Fibroblast of upper back skin (primary cell): ENCODE data around the gene PARVB.

Experiments used
- DNase-seq: peaks from one replicate; pipeline ENCODE4 v3.0.0-alpha.2; 2013

PARVB gene

GRCh38 chr22:44142421-44143104 lies 118.5 kb downstream of the PARVB start:
- DNase-seq = no peak

GRCh38 chr22:44143105-44143474 lies 119.0 kb downstream of the PARVB start:
- DNase-seq = no peak

- no peak for DNase-seq
These were observed 119.5 kb downstream of the PARVB start for GRCh38 chr22:44143579-44143978.

- no peak for DNase-seq
These were observed 120.0 kb downstream of the PARVB start for GRCh38 chr22:44144046-44144569.

- no peak for DNase-seq
These were observed 121.4 kb downstream of the PARVB start for GRCh38 chr22:44145544-44145943.

- no peak for DNase-seq
These were observed 122.2 kb downstream of the PARVB start for GRCh38 chr22:44146088-44146861.

GRCh38 chr22:44147008-44147645 lies 123.0 kb downstream of the PARVB start:
- DNase-seq = no peak

GRCh38 chr22:44147821-44148574 lies 123.9 kb downstream of the PARVB start:
- peak; percentile 95 for DNase-seq

- peak; percentile 89 for DNase-seq
These were observed 127.6 kb downstream of the PARVB start for GRCh38 chr22:44151676-44152075.

GRCh38 chr22:44153710-44154109 lies 129.6 kb downstream of the PARVB start:
- no peak for DNase-seq

GRCh38 chr22:44154436-44154942 lies 130.4 kb downstream of the PARVB start:
- DNase-seq = peak; percentile 83

- DNase-seq = no peak
These were observed 131.0 kb downstream of the PARVB start for GRCh38 chr22:44155115-44155514.

GRCh38 chr22:44157916-44158618 lies 134.0 kb downstream of the PARVB start:
- DNase-seq = no peak

GRCh38 chr22:44158816-44159215 lies 134.7 kb downstream of the PARVB start:
- DNase-seq = no peak

- DNase-seq = peak; percentile 27
These were observed 135.1 kb downstream of the PARVB start for GRCh38 chr22:44159221-44159620.

- peak; percentile 20 for DNase-seq
These were observed 135.7 kb downstream of the PARVB start for GRCh38 chr22:44159811-44160210.

GRCh38 chr22:44160421-44160820 lies 136.3 kb downstream of the PARVB start:
- no peak for DNase-seq

GRCh38 chr22:44161673-44162072 lies 137.6 kb downstream of the PARVB start:
- no peak for DNase-seq

GRCh38 chr22:44162960-44163359 lies 138.9 kb downstream of the PARVB start:
- DNase-seq = no peak

GRCh38 chr22:44163536-44163935 lies 139.4 kb downstream of the PARVB start:
- DNase-seq = no peak

GRCh38 chr22:44164031-44164430 lies 139.9 kb downstream of the PARVB start:
- no peak for DNase-seq

- no peak for DNase-seq
These were observed 141.3 kb downstream of the PARVB start for GRCh38 chr22:44165286-44165874.
